ENCODE data around the gene ACTL7A.

- TF ChIP-seq CTCF (IDR thresholded peaks at IDR 0.05) (no peak), POLR2A (IDR thresholded peaks at IDR 0.05) (no peak)
Observed at GRCh38 chr9:108831496-108832178, 30.4 kb upstream of the ACTL7A start.

Measured in thyroid gland (tissue), 4 donors.